HepG2 (cell line): Measurements from ENCODE around the gene CLDN19. TPM values are rescaled to one million over a fixed set of nuclear protein-coding genes. Genes with fewer than 3 reads are reported as not detected.

Experiments
- ARNT2 ChIP-seq: sonication (generic); formaldehyde crosslinking; IDR thresholded peaks from 2 replicates; pipeline ENCODE4 v1.8.0; 2022; ENCODE audit warnings: mild to moderate bottlenecking, low read depth, missing genetic modification reagents, moderate library complexity
- HNRNPLL ChIP-seq: fragments of 200-400 bp; formaldehyde crosslinking; IDR thresholded peaks from 2 replicates; pipeline ENCODE4 v1.6.1; 2017; ENCODE audit warnings: mild to moderate bottlenecking, low read depth, low read length; ENCODE audit not compliant: poor library complexity, severe bottlenecking
- MYNN ChIP-seq: sonication (generic); formaldehyde crosslinking; IDR thresholded peaks from 2 replicates; pipeline ENCODE4 v1.4.0; 2020; ENCODE audit warnings: mild to moderate bottlenecking, low read depth, missing genetic modification reagents
- PBX2 ChIP-seq: IDR thresholded peaks from 2 replicates; pipeline ENCODE4 v1.6.1; 2016; ENCODE audit warnings: control low read depth
- SIX4 ChIP-seq: sonication (generic); formaldehyde crosslinking; IDR thresholded peaks from 2 replicates; pipeline ENCODE4 v1.4.0; 2020; ENCODE audit warnings: missing genetic modification reagents
- SNAPC2 ChIP-seq: sonication (generic); formaldehyde crosslinking; IDR thresholded peaks from 2 replicates; pipeline ENCODE4 v1.8.1; 2022; ENCODE audit warnings: mild to moderate bottlenecking, missing genetic modification reagents
- TIGD3 ChIP-seq: sonication (generic); formaldehyde crosslinking; IDR thresholded peaks from 2 replicates; pipeline ENCODE4 v1.5.1; 2020; ENCODE audit warnings: mild to moderate bottlenecking, missing genetic modification reagents, borderline replicate concordance
- ZEB1 ChIP-seq: IDR thresholded peaks from 2 replicates; pipeline ENCODE4 v1.6.1; 2012; ENCODE audit warnings: mild to moderate bottlenecking, low read depth, inconsistent platforms; ENCODE audit not compliant: insufficient replicate concordance
- ZNF441 ChIP-seq: sonication (generic); formaldehyde crosslinking; IDR thresholded peaks from 2 replicates; pipeline ENCODE4 v1.7.0; 2021; ENCODE audit warnings: missing genetic modification reagents, borderline replicate concordance
- ZNF564 ChIP-seq: sonication (generic); formaldehyde crosslinking; IDR thresholded peaks from 2 replicates; pipeline ENCODE4 v1.8.1; 2023; ENCODE audit warnings: mild to moderate bottlenecking, missing genetic modification reagents
- ZNF841 ChIP-seq: sonication (generic); formaldehyde crosslinking; IDR thresholded peaks from 2 replicates; pipeline ENCODE4 v1.8.1; 2023; ENCODE audit warnings: missing genetic modification reagents, borderline replicate concordance
- ZNF891 ChIP-seq: sonication (generic); formaldehyde crosslinking; IDR thresholded peaks from 2 replicates; pipeline ENCODE4 v1.5.0; 2020; ENCODE audit warnings: mild to moderate bottlenecking, missing genetic modification reagents
- polyA plus RNA-seq, 8 experiments: library from polyadenylated mRNA; depleted of rRNA in 3 of 8; stranded (reverse) in 7 of 8; unstranded in 1 of 8; fragments of >200 nt; fragmentation: Illumina TruSeq in 4 of 8; extraction: Trizol in 4 of 8; gene quantifications; 2 replicates each; pipeline versions ENCODE4 v1.2.1 to v1.2.3, GENCODE V29; 2011 to 2016; ENCODE audit warnings: low read depth in 4 of 8, missing spikeins in 1 of 8, mixed read lengths in 1 of 8; ENCODE audit not compliant: insufficient read depth in 1 of 8
- total RNA-seq, 5 experiments: library from RNA; depleted of rRNA; stranded (reverse); fragments of >200 nt; fragmentation: Illumina TruSeq; extraction: Trizol; gene quantifications; 2 replicates each; pipeline ENCODE4 v1.2.3, GENCODE V29; 2016; ENCODE audit warnings: low read depth in 1 of 5
- TF ChIP-seq, protein P1 (sequence below): sonication (generic); formaldehyde crosslinking; IDR thresholded peaks from 2 replicates; pipeline ENCODE4 v1.4.0; 2020; ENCODE audit warnings: missing genetic modification reagents, borderline replicate concordance
- TF ChIP-seq, protein P2 (sequence below), 2 experiments: sonication (generic) in 1 of 2; formaldehyde crosslinking in 1 of 2; IDR thresholded peaks; 2 replicates each; pipeline versions ENCODE4 v1.4.0 to v1.6.1; 2018 to 2020; ENCODE audit warnings: missing genetic modification reagents in 2 of 2, borderline replicate concordance in 1 of 2, low read depth in 1 of 2, mild to moderate bottlenecking in 1 of 2, missing biosample characterization in 1 of 2

CLDN19 gene
- total and polyA plus RNA-seq, 2 of the 13 experiments (the other 11 are each of a cell fraction or from before 2014, with no cell fraction given), result 5.0 to 7.6 TPM

DNA sequence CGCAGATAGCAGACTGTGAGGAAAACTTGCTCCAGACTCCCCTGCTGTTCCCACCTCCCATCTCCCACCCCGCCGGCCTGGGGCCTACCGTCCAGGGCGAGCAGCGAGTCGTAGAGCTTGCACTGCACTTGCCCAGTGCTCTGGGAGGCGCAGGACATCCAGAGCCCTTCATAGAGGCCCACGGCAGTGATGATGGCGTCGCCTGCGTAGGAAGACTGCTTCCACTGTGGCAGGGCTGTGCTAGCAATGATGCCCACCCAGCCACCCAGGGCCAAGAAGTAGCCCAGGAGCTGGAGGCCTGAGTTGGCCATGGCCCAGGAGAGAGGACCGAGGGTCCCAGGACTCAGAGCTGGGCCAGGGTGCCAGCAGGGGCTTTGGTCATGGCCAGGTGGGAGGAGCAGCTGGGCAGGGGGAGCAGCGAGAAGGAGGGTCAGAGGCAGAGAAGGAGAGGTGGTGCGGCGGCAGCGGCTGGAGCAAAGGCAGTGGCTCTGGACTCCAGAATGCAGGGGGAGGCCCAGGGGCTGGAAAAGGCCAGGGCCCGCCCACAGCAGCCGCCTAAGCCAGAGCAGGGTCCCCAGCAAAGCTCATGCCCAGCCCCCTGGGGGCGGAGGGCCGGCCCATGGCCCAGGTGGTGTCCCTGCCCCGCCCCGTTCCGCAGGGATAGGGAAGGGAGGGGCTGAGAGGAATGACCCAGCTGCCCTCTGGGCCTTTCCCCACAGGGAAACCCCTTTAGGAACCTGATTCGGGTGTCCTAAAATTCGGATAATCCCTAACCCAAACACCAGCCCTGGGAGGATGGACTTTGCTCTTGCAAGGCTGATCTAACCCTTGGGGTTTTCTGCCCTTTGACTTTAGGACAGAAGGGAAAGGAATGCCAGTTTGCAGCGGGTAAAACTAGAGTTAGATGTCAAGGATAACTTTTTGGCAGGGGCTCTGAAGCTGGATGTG is at the start of gene CLDN19 (continued):
- TF ChIP-seq ARNT2 (CRISPR knock-in tag), result peak; percentile 60; the same call in 1 of the 2 replicates
- no peak for TF ChIP-seq ZNF441 (CRISPR knock-in tag)
- TF ChIP-seq, protein P1, sequence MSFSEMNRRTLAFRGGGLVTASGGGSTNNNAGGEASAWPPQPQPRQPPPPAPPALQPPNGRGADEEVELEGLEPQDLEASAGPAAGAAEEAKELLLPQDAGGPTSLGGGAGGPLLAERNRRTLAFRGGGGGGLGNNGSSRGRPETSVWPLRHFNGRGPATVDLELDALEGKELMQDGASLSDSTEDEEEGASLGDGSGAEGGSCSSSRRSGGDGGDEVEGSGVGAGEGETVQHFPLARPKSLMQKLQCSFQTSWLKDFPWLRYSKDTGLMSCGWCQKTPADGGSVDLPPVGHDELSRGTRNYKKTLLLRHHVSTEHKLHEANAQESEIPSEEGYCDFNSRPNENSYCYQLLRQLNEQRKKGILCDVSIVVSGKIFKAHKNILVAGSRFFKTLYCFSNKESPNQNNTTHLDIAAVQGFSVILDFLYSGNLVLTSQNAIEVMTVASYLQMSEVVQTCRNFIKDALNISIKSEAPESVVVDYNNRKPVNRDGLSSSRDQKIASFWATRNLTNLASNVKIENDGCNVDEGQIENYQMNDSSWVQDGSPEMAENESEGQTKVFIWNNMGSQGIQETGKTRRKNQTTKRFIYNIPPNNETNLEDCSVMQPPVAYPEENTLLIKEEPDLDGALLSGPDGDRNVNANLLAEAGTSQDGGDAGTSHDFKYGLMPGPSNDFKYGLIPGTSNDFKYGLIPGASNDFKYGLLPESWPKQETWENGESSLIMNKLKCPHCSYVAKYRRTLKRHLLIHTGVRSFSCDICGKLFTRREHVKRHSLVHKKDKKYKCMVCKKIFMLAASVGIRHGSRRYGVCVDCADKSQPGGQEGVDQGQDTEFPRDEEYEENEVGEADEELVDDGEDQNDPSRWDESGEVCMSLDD (CRISPR knock-in tag), result 0 out of 2 replicates have a peak, but pooled peaks have one; percentile 7
- TF ChIP-seq TIGD3 (CRISPR knock-in tag), result no peak
- no peak for TF ChIP-seq SIX4 (CRISPR knock-in tag)
- TF ChIP-seq, protein P2, sequence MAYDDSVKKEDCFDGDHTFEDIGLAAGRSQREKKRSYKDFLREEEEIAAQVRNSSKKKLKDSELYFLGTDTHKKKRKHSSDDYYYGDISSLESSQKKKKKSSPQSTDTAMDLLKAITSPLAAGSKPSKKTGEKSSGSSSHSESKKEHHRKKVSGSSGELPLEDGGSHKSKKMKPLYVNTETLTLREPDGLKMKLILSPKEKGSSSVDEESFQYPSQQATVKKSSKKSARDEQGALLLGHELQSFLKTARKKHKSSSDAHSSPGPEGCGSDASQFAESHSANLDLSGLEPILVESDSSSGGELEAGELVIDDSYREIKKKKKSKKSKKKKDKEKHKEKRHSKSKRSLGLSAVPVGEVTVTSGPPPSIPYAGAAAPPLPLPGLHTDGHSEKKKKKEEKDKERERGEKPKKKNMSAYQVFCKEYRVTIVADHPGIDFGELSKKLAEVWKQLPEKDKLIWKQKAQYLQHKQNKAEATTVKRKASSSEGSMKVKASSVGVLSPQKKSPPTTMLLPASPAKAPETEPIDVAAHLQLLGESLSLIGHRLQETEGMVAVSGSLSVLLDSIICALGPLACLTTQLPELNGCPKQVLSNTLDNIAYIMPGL (CRISPR knock-in tag; IDR thresholded peaks at IDR 0.05; ENCODE audit: borderline replicate concordance in 1 of 2, low read depth in 1 of 2), result peak in 1 of 2 experiments; percentile 26; a peak in 1 of 4 replicates
- no peak for TF ChIP-seq ZNF841
- no peak for TF ChIP-seq MYNN (CRISPR knock-in tag)
- TF ChIP-seq SNAPC2, result no peak
- peak; percentile 32 for TF ChIP-seq HNRNPLL
- no peak for TF ChIP-seq ZNF564 (CRISPR knock-in tag)
- no peak for TF ChIP-seq PBX2 (CRISPR knock-in tag)
- TF ChIP-seq ZEB1, result peak; percentile 32
- no peak for TF ChIP-seq ZNF891
